GM12878 (cell line): ENCODE results near the gene COIL. TPM values are rescaled to one million over a fixed set of nuclear protein-coding genes. Genes with fewer than 3 reads are reported as not detected.

Experiments used
- BCLAF1 ChIP-seq: fragments of 450-650 bp; IDR thresholded peaks from 2 replicates; pipeline ENCODE4 v1.6.1; 2017; ENCODE audit warnings: antibody characterized with exemption, mild to moderate bottlenecking, moderate library complexity
- CBFB ChIP-seq: IDR thresholded peaks from 2 replicates; pipeline ENCODE4 v1.6.1; 2016; ENCODE audit warnings: antibody characterized with exemption, low read depth
- CREB1 ChIP-seq: IDR thresholded peaks from 2 replicates; pipeline ENCODE4 v1.6.1; 2012; ENCODE audit warnings: low read depth, mild to moderate bottlenecking, inconsistent platforms
- FOXK2 ChIP-seq: fragments of 450-650 bp; IDR thresholded peaks from 2 replicates; pipeline ENCODE4 v1.6.1; 2017; ENCODE audit warnings: mild to moderate bottlenecking, moderate library complexity
- IRF4 ChIP-seq: IDR thresholded peaks from 2 replicates; pipeline ENCODE4 v1.6.1; 2011; ENCODE audit warnings: low read depth, low read length
- JUND ChIP-seq: IDR thresholded peaks from 2 replicates; pipeline ENCODE4 v1.6.1; 2012; ENCODE audit warnings: low read depth, mild to moderate bottlenecking, low read length, improper control_type of control experiment, moderate library complexity
- MXI1 ChIP-seq: fragments of 150-350 bp; IDR thresholded peaks from 2 replicates; pipeline ENCODE4 v1.6.1; 2011; ENCODE audit warnings: low read depth, mild to moderate bottlenecking, inconsistent platforms, low read length, improper control_type of control experiment
- PAX5 ChIP-seq: IDR thresholded peaks from 2 replicates; pipeline ENCODE4 v1.6.1; 2011; ENCODE audit warnings: low read depth, low read length, borderline replicate concordance
- POU2F2 ChIP-seq: IDR thresholded peaks from 3 replicates; pipeline ENCODE4 v1.6.1; 2011; ENCODE audit warnings: low read depth, mild to moderate bottlenecking, low read length, borderline replicate concordance
- RBBP5 ChIP-seq: fragments of 200-600 bp; sonication (generic); conservative IDR thresholded peaks from 2 replicates; pipeline ENCODE4 v1.6.1; 2016
- RUNX3 ChIP-seq: IDR thresholded peaks from 2 replicates; pipeline ENCODE4 v1.6.1; 2012; ENCODE audit warnings: low read length, inconsistent platforms
- SIN3A ChIP-seq: IDR thresholded peaks from 2 replicates; pipeline ENCODE4 v1.6.1; 2012; ENCODE audit warnings: low read depth, low read length, improper control_type of control experiment
- SMC3 ChIP-seq: IDR thresholded peaks from 2 replicates; pipeline ENCODE4 v1.6.1; 2011; ENCODE audit warnings: low read length, improper control_type of control experiment, borderline replicate concordance
- TAF1 ChIP-seq: IDR thresholded peaks from 2 replicates; pipeline ENCODE4 v1.6.1; 2011; ENCODE audit warnings: mild to moderate bottlenecking, low read depth, low read length, borderline replicate concordance
- ZNF274 ChIP-seq: IDR thresholded peaks from one replicate; pipeline ENCODE4 v1.8.0; 2011; ENCODE audit not compliant: insufficient read length, insufficient read depth
- ZNF592 ChIP-seq: fragments of 450-650 bp; IDR thresholded peaks from 2 replicates; pipeline ENCODE4 v1.6.1; 2017; ENCODE audit warnings: mild to moderate bottlenecking, moderate library complexity
- ZNF622 ChIP-seq: fragments of 450-650 bp; IDR thresholded peaks from 2 replicates; pipeline ENCODE4 v1.6.1; 2017; ENCODE audit warnings: mild to moderate bottlenecking, inconsistent platforms
- polyA plus RNA-seq, 11 experiments: library from polyadenylated mRNA; depleted of rRNA in 4 of 11; unstranded in 6 of 11; stranded (reverse) in 5 of 11; fragments of >200 nt; fragmentation: Nextera tagmentation in 4 of 11; fragmentation: Illumina TruSeq in 1 of 11; extraction: Ambion mirVana in 4 of 11; extraction: Trizol in 1 of 11; gene quantifications; 1 replicate in 1 of 11; 2 replicates in 10 of 11; pipeline versions ENCODE4 v1.2.1 to v1.2.3, GENCODE V29; 2011 to 2016; ENCODE audit warnings: inconsistent platforms in 2 of 11, missing spikeins in 2 of 11, low read depth in 1 of 11
- total RNA-seq, 4 experiments: library from RNA; depleted of rRNA in 3 of 4; stranded (reverse); fragments of >200 nt in 3 of 4; fragmentation: Illumina TruSeq in 1 of 4; extraction: Trizol in 1 of 4; gene quantifications; 2 replicates each; pipeline versions ENCODE4 v1.2.1 to v1.2.3, GENCODE V29; 2013 to 2021
- TF ChIP-seq, protein P1 (sequence below), 3 experiments: IDR thresholded peaks in 2 of 3; conservative IDR thresholded peaks in 1 of 3; 2 replicates each; pipeline ENCODE4 v1.5.1; 2011; ENCODE audit warnings: low read depth in 3 of 3, low read length in 3 of 3, mild to moderate bottlenecking in 3 of 3, control low read depth in 2 of 3, moderate library complexity in 2 of 3, inconsistent platforms in 1 of 3, mixed read lengths in 1 of 3; ENCODE audit not compliant: control insufficient read depth in 2 of 3, insufficient read depth in 1 of 3; ENCODE audit errors: extremely low read depth in 1 of 3
- TF ChIP-seq, protein P2 (sequence below): fragments of 150-350 bp; IDR thresholded peaks from 2 replicates; pipeline ENCODE4 v1.6.1; 2014; ENCODE audit warnings: mild to moderate bottlenecking, low read depth, low read length

COIL gene
- total and polyA plus RNA-seq, 10 of the 15 experiments (the other 5 are each of a cell fraction or from before 2014, with no cell fraction given), result 13.7 to 24.3 (median 17.4) TPM

DNA sequence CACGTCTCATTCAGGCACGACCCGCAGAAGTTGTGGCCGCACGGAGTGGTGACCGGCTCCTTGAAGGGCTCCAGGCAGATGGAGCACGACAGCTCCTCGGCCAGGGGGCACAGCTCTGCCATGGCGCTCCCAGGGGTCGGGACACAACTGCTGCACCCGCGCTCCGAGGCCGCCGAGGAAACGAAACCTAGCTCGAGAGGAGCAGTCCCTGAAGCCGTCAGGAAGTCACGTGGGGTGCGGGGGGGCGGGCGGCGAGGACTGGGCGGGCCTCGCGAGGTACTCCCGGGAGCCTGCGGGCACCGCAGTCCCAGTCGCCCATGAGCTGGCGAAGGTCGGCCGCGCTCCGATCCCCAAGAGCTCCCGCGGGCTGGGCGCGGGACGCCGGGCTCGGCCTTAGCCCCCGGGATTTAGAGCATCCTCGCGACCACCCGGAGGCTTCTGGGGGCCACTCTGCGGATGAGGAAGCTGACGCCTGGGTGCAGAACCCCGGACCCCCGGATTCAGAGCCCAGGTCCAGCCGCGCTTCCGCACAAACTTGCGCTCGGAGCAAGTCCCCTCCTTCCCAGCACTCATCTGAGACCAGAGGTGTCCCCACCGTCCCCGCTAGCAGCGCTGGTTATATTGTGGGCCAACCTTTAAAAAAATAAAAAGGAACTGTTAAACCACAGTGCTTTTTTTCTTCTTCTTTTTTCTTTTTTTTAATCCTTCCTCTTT is 46.8 kb downstream of the COIL start, which contains the start of gene TRIM25 (continued):
- TF ChIP-seq ZNF592 (no peak), BCLAF1 (no peak), JUND (no peak), RBBP5 (no peak), PAX5 (no peak), SMC3 (no peak), ZNF274 (no peak), SIN3A (no peak), POU2F2 (peak; percentile 90; the same call in 2 of the 3 replicates), IRF4 (no peak), CREB1 (0 out of 2 replicates have a peak, but pooled peaks have one; percentile 2), MXI1 (no peak; the same call in 1 of the 2 replicates), FOXK2 (0 out of 2 replicates have a peak, but pooled peaks have one; percentile 21), ZNF622 (no peak), RUNX3 (peak; percentile 35; the same call in 1 of the 2 replicates), CBFB (peak; percentile 65), TAF1 (peak; percentile 91)
- TF ChIP-seq, protein P1, sequence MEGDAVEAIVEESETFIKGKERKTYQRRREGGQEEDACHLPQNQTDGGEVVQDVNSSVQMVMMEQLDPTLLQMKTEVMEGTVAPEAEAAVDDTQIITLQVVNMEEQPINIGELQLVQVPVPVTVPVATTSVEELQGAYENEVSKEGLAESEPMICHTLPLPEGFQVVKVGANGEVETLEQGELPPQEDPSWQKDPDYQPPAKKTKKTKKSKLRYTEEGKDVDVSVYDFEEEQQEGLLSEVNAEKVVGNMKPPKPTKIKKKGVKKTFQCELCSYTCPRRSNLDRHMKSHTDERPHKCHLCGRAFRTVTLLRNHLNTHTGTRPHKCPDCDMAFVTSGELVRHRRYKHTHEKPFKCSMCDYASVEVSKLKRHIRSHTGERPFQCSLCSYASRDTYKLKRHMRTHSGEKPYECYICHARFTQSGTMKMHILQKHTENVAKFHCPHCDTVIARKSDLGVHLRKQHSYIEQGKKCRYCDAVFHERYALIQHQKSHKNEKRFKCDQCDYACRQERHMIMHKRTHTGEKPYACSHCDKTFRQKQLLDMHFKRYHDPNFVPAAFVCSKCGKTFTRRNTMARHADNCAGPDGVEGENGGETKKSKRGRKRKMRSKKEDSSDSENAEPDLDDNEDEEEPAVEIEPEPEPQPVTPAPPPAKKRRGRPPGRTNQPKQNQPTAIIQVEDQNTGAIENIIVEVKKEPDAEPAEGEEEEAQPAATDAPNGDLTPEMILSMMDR (IDR thresholded peaks at IDR 0.05 in 2 of 3, conservative IDR thresholded peaks at IDR 0.05 in 1 of 3; ENCODE audit: control insufficient read depth in 2 of 3, extremely low read depth in 1 of 3, insufficient read depth in 1 of 3, low read depth in 3 of 3, low read length in 3 of 3), result no peak
- TF ChIP-seq, protein P2, sequence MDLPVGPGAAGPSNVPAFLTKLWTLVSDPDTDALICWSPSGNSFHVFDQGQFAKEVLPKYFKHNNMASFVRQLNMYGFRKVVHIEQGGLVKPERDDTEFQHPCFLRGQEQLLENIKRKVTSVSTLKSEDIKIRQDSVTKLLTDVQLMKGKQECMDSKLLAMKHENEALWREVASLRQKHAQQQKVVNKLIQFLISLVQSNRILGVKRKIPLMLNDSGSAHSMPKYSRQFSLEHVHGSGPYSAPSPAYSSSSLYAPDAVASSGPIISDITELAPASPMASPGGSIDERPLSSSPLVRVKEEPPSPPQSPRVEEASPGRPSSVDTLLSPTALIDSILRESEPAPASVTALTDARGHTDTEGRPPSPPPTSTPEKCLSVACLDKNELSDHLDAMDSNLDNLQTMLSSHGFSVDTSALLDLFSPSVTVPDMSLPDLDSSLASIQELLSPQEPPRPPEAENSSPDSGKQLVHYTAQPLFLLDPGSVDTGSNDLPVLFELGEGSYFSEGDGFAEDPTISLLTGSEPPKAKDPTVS, result no peak
